H1 (cell line): ENCODE results near the gene GMEB1. TPM values are rescaled to one million over a fixed set of nuclear protein-coding genes. Genes with fewer than 3 reads are reported as not detected.

Experiments
- CTCF ChIA-PET: fragments of 300-600 bp; sonication (Branson Sonifier 250); formaldehyde crosslinking; loops from one replicate; lab custom pipeline; 2021; ENCODE audit not compliant: partially characterized antibody; lab: Charles Lee
- POLR2A ChIA-PET: fragments of 300-600 bp; sonication (Branson Sonifier 250); formaldehyde crosslinking; loops from one replicate; lab custom pipeline; 2021; ENCODE audit warnings: inconsistent platforms; ENCODE audit not compliant: partially characterized antibody; lab: Charles Lee
- DNase-seq, 2 experiments: peaks; one replicate each; pipeline versions ENCODE4 v3.0.0 to v3.0.0-alpha.2; 2010 to 2022; ENCODE audit warnings: low spot score in 2 of 2, low read depth in 1 of 2, mixed read lengths in 1 of 2
- FAIRE-seq: peaks from 2 replicates; lab custom pipeline; 2011; peaks lifted over from hg19 to GRCh38; lab: Jason Lieb, UNC
- H2AFZ ChIP-seq: 2 replicates; pipeline ENCODE4 v1.8.1; 2012; ENCODE audit warnings: low read length, inconsistent platforms
- H2AK5ac ChIP-seq: 2 replicates; pipeline ENCODE4 v1.6.1; 2013; ENCODE audit warnings: low read depth, low read length
- H2BK120ac ChIP-seq: replicated peaks from 2 replicates; pipeline ENCODE3; 2013; ENCODE audit warnings: low read depth, low read length, inconsistent platforms
- H2BK12ac ChIP-seq: 2 replicates; pipeline ENCODE4 v1.6.1; 2013; ENCODE audit warnings: low read depth, low read length
- H2BK15ac ChIP-seq: 2 replicates; pipeline ENCODE4 v1.6.1; 2013; ENCODE audit warnings: low read length
- H2BK20ac ChIP-seq: 2 replicates; pipeline ENCODE4 v1.6.1; 2013; ENCODE audit warnings: low read length
- H2BK5ac ChIP-seq: 2 replicates; pipeline ENCODE4 v1.6.1; 2013; ENCODE audit warnings: low read depth, low read length
- H3K14ac ChIP-seq: 2 replicates; pipeline ENCODE4 v1.6.1; 2013; ENCODE audit warnings: inconsistent platforms; ENCODE audit not compliant: insufficient read length
- H3K18ac ChIP-seq: 2 replicates; pipeline ENCODE4 v1.6.1; 2013; ENCODE audit warnings: low read length; ENCODE audit errors: extremely low read depth
- H3K23ac ChIP-seq: 2 replicates; pipeline ENCODE4 v1.6.1; 2013; ENCODE audit warnings: inconsistent platforms; ENCODE audit not compliant: insufficient read length
- H3K23me2 ChIP-seq: 2 replicates; pipeline ENCODE4 v1.6.1; 2013; ENCODE audit warnings: low read depth, low read length
- H3K27ac ChIP-seq: 2 replicates; pipeline ENCODE4 v1.6.1; 2011; ENCODE audit warnings: low read depth, low read length, inconsistent platforms
- H3K27me3 ChIP-seq, 4 experiments: replicated peaks in 1 of 4; 1 replicate in 1 of 4; 2 replicates in 3 of 4; pipeline versions ENCODE4 v1.6.1 to v1.8.1; 2011 to 2013; ENCODE audit warnings: low read length in 3 of 4, mild to moderate bottlenecking in 3 of 4, inconsistent platforms in 2 of 4, mixed read lengths in 2 of 4, moderate library complexity in 1 of 4; ENCODE audit not compliant: control insufficient read depth in 3 of 4, insufficient read depth in 3 of 4; ENCODE audit errors: extremely low read depth in 1 of 4
- H3K36me3 ChIP-seq, 4 experiments: 2 replicates each; pipeline versions ENCODE4 v1.6.1 to v1.8.1; 2011 to 2013; ENCODE audit warnings: mild to moderate bottlenecking in 4 of 4, low read length in 3 of 4, moderate library complexity in 2 of 4, control low read depth in 1 of 4, inconsistent platforms in 1 of 4; ENCODE audit not compliant: insufficient read depth in 4 of 4, control insufficient read depth in 2 of 4
- H3K4ac ChIP-seq: replicated peaks from 2 replicates; pipeline ENCODE3; 2013; ENCODE audit warnings: low read length, low read depth, mixed read lengths, inconsistent platforms; ENCODE audit not compliant: insufficient read length
- H3K4me1 ChIP-seq, 4 experiments: replicated peaks in 1 of 4; 1 replicate in 1 of 4; 2 replicates in 3 of 4; pipeline versions ENCODE4 v1.6.1 to v1.8.1; 2011 to 2013; ENCODE audit warnings: low read length in 3 of 4, inconsistent platforms in 2 of 4, mixed read lengths in 1 of 4; ENCODE audit not compliant: insufficient read depth in 4 of 4, control insufficient read depth in 3 of 4
- H3K4me2 ChIP-seq, 2 experiments: 2 replicates each; pipeline versions ENCODE4 v1.6.1 to v1.8.1; 2011 to 2013; ENCODE audit warnings: low read depth in 2 of 2, low read length in 2 of 2, control low read depth in 1 of 2, inconsistent platforms in 1 of 2, mild to moderate bottlenecking in 1 of 2; ENCODE audit not compliant: insufficient read depth in 1 of 2
- H3K4me3 ChIP-seq, 4 experiments: fragments of 200-600, 300-600 bp in 1 of 4; sonication (generic), shearing (Covaris generic), sonication (Bioruptor Twin) in 1 of 4; 2 replicates each; pipeline versions ENCODE4 v1.5.1 to v1.8.1; 2011 to 2016; ENCODE audit warnings: low read length in 4 of 4, low read depth in 3 of 4, control low read depth in 2 of 4, inconsistent platforms in 2 of 4, mild to moderate bottlenecking in 2 of 4, mixed read lengths in 1 of 4, moderate library complexity in 1 of 4; ENCODE audit not compliant: insufficient read depth in 2 of 4; ENCODE audit errors: extremely low read depth in 1 of 4
- H3K56ac ChIP-seq: replicated peaks from 2 replicates; pipeline ENCODE3; 2013; ENCODE audit warnings: low read depth, mild to moderate bottlenecking, mixed read lengths, low read length, inconsistent platforms; ENCODE audit not compliant: insufficient read length
- H3K79me1 ChIP-seq: 2 replicates; pipeline ENCODE4 v1.6.1; 2013; ENCODE audit warnings: low read depth, low read length, control low read depth
- H3K79me2 ChIP-seq, 2 experiments: 2 replicates each; pipeline versions ENCODE4 v1.6.1 to v1.8.1; 2012 to 2013; ENCODE audit warnings: low read length in 2 of 2, mild to moderate bottlenecking in 2 of 2, inconsistent platforms in 1 of 2; ENCODE audit not compliant: insufficient read depth in 2 of 2, control insufficient read depth in 1 of 2
- H3K9ac ChIP-seq, 4 experiments: replicated peaks in 1 of 4; 1 replicate in 1 of 4; 2 replicates in 3 of 4; pipeline versions ENCODE4 v1.6.1 to v1.8.1; 2011 to 2013; ENCODE audit warnings: low read depth in 3 of 4, low read length in 3 of 4, control low read depth in 2 of 4, mild to moderate bottlenecking in 2 of 4, moderate library complexity in 2 of 4, inconsistent platforms in 1 of 4; ENCODE audit errors: extremely low read depth in 1 of 4
- H3K9me3 ChIP-seq, 2 experiments: 2 replicates each; pipeline versions ENCODE4 v1.6.1 to v1.8.1; 2012 to 2013; ENCODE audit warnings: mild to moderate bottlenecking in 2 of 2, moderate library complexity in 2 of 2, control low read depth in 1 of 2, inconsistent platforms in 1 of 2, low read depth in 1 of 2, low read length in 1 of 2, mixed read lengths in 1 of 2; ENCODE audit not compliant: insufficient read depth in 2 of 2
- H4K20me1 ChIP-seq, 2 experiments: replicated peaks in 1 of 2; 2 replicates each; pipeline versions ENCODE3 to v1.8.1; 2011 to 2013; ENCODE audit warnings: inconsistent platforms in 2 of 2, low read length in 2 of 2, mild to moderate bottlenecking in 1 of 2; ENCODE audit not compliant: insufficient read depth in 2 of 2, control insufficient read depth in 1 of 2
- H4K5ac ChIP-seq: 2 replicates; pipeline ENCODE4 v1.6.1; 2013; ENCODE audit warnings: low read length, low read depth, mixed read lengths, inconsistent platforms; ENCODE audit not compliant: insufficient read length
- H4K8ac ChIP-seq: 2 replicates; pipeline ENCODE4 v1.8.0; 2013; ENCODE audit warnings: mild to moderate bottlenecking, moderate library complexity, low read length, inconsistent platforms; ENCODE audit not compliant: insufficient read depth; ENCODE audit errors: extremely low read depth
- H4K91ac ChIP-seq: replicated peaks from 2 replicates; pipeline ENCODE3; 2013; ENCODE audit warnings: low read length, mixed read lengths, inconsistent platforms; ENCODE audit not compliant: insufficient read length
- ATF2 ChIP-seq: IDR thresholded peaks from 2 replicates; pipeline ENCODE4 v1.6.1; 2012; ENCODE audit warnings: low read length, inconsistent platforms
- BRCA1 ChIP-seq: IDR thresholded peaks from 2 replicates; pipeline ENCODE4 v1.6.1; 2012; ENCODE audit warnings: low read depth, low read length, improper control_type of control experiment
- FOSL1 ChIP-seq: IDR thresholded peaks from 2 replicates; pipeline ENCODE4 v1.6.1; 2011; ENCODE audit warnings: mild to moderate bottlenecking, low read depth, low read length, moderate library complexity; ENCODE audit not compliant: insufficient read depth
- NRF1 ChIP-seq: IDR thresholded peaks from 2 replicates; pipeline ENCODE4 v1.6.1; 2011; ENCODE audit warnings: mild to moderate bottlenecking, low read depth, low read length, improper control_type of control experiment
- PHF8 ChIP-seq: fragments of 200-600 bp; sonication (generic); conservative IDR thresholded peaks from 2 replicates; pipeline ENCODE4 v1.7.1; 2012; ENCODE audit warnings: low read depth, mild to moderate bottlenecking, inconsistent platforms, low read length, moderate library complexity
- POU5F1 ChIP-seq: IDR thresholded peaks from 2 replicates; pipeline ENCODE4 v1.6.1; 2011; ENCODE audit warnings: low read depth, mild to moderate bottlenecking, low read length, moderate library complexity
- YY1 ChIP-seq: IDR thresholded peaks from 2 replicates; pipeline ENCODE4 v1.6.1; 2011; ENCODE audit warnings: low read depth, mild to moderate bottlenecking, low read length
- WGBS, 2 experiments: shearing (Covaris generic) in 1 of 2; methylation state at CpG; one replicate each; pipeline versions ENCODE4 v1.1.6 to v1.1.7; 2013 to 2015; ENCODE audit warnings: low lambda C conversion rate in 2 of 2, mixed read lengths in 2 of 2, inconsistent platforms in 1 of 2, low coverage in 1 of 2, missing lambda C conversion rate in 1 of 2; ENCODE audit not compliant: insufficient replicate concordance in 2 of 2, insufficient coverage in 1 of 2, insufficient read length in 1 of 2; ENCODE audit errors: extremely low coverage in 1 of 2, missing lambda C conversion rate in 1 of 2; 5-methylcytosine and 5-hydroxymethylcytosine counted together
- polyA plus RNA-seq, 7 experiments: library from polyadenylated mRNA; depleted of rRNA in 3 of 7; stranded (reverse) in 5 of 7; unstranded in 2 of 7; fragments of >200 nt in 5 of 7; fragments of 200-250 nt in 2 of 7; gene quantifications; 1 replicate in 5 of 7; 2 replicates in 1 of 7; 4 replicates in 1 of 7; pipeline versions ENCODE4 v1.2.1 to v1.2.3, GENCODE V29; 2011 to 2013; ENCODE audit warnings: missing spikeins in 2 of 7, mixed read lengths in 2 of 7
- total RNA-seq: library from RNA; stranded (reverse); fragmentation: NEBNext Ultra II Directional; extraction: Animal tissue kit (Norgen Biotek cat#: 25700); gene quantifications from 2 replicates; pipeline ENCODE4 v1.2.1, GENCODE V29; 2021

The GMEB1 gene
- total and polyA plus RNA-seq, 2 of the 8 experiments (the other 6 are each of a cell fraction or from before 2014, with no cell fraction given) = 13.3 to 26.2 TPM

GRCh38 chr1:28632560-28632959 is 36.0 kb upstream of the GMEB1 start:
- no peaks in the 10 kb centered on the region for H3K79me2 ChIP-seq
- H3K23ac ChIP-seq = no peak overlapping the region
- no peaks in the 10 kb centered on the region for H3K23me2 ChIP-seq
- no peak overlapping the region for H4K91ac ChIP-seq
- no peaks in the 10 kb centered on the region for H4K20me1 ChIP-seq
- DNase-seq = no peak
- no peak overlapping the region for H2BK12ac ChIP-seq
- no peak overlapping the region for H3K4ac ChIP-seq
- H2BK20ac ChIP-seq = no peak overlapping the region
- no peak overlapping the region for H4K8ac ChIP-seq
- H2AFZ ChIP-seq = no peak overlapping the region
- H2AK5ac ChIP-seq = no peak overlapping the region
- H3K27ac ChIP-seq = no peak overlapping the region
- no peak overlapping the region for H4K5ac ChIP-seq
- H3K27me3 ChIP-seq = no peaks in the 10 kb centered on the region
- H2BK15ac ChIP-seq = no peak overlapping the region
- H3K9ac ChIP-seq = no peak overlapping the region
- no peak overlapping the region for H3K14ac ChIP-seq
- no peak overlapping the region for H3K4me2 ChIP-seq
- no peaks in the 10 kb centered on the region for H3K36me3 ChIP-seq
- H3K4me3 ChIP-seq = no peak overlapping the region
- FAIRE-seq = no peak
- H3K18ac ChIP-seq = no peak overlapping the region
- CTCF ChIA-PET = interaction anchor here (0.6 kb wide), 1 partner anchor 27 kb away, joined by 3 read pairs; no protein-coding TSS in a partner anchor
- no peaks in the 10 kb centered on the region for H3K4me1 ChIP-seq
- WGBS, 2 experiments = 92% methylated on average over 4 of the region's 4 CpGs; no CpG with 5 or more reads in 1 of the 2 experiments
- H3K56ac ChIP-seq = no peak overlapping the region
- no peaks in the 10 kb centered on the region for H3K79me1 ChIP-seq
- no peak overlapping the region for H2BK5ac ChIP-seq
- H2BK120ac ChIP-seq = no peak overlapping the region
- POLR2A ChIA-PET = interaction anchor here (1.5 to 2.0 kb wide), 3 partner anchors 10 to 51 kb away, joined by 6 to 7 read pairs (median 6); no protein-coding TSS in a partner anchor
- no peaks in the 10 kb centered on the region for H3K9me3 ChIP-seq
- TF ChIP-seq FOSL1 = no peak
- TF ChIP-seq BRCA1 = no peak
- no peak for TF ChIP-seq NRF1
- no peak for TF ChIP-seq ATF2
- TF ChIP-seq PHF8 = no peak
- TF ChIP-seq YY1 = no peak
- TF ChIP-seq POU5F1 = no peak
